ENCODE measurements around the gene OPCML.

The OPCML gene

DNA sequence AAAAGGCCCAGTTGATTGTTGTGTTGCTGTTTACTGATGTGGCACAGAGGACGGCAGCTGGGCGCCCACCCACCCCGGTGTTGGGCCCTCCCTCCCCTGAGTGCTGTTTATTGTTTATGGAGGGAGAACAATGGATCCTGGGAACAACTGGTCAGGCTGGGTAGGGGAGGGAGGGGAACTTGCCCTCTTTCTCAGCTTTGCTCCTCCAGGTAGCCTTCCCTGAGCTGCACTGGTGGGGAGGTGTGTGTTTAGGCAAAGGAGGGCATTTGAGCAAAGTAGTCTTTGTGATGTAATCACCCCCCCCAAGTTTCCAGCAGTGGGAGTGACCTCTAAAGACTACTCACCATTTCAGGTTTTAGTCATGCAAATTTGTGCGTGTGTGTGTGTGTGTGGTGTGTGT, 1126.6 kb downstream of the OPCML start:
- no peak overlapping the region for H3K4me3 ChIP-seq (ENCODE audit: low read depth, low read length, poor library complexity, severe bottlenecking)
- no peaks in the 10 kb centered on the region for H3K36me3 ChIP-seq (ENCODE audit: insufficient read depth, low read length)
- H3K4me2 ChIP-seq (ENCODE audit: low read length), result no peak overlapping the region
- no peak overlapping the region for H3K27ac ChIP-seq (ENCODE audit: low read depth, low read length, poor library complexity, severe bottlenecking)
- H3K27me3 ChIP-seq (ENCODE audit: insufficient read depth, low read length), result no peaks in the 10 kb centered on the region
- H3F3A ChIP-seq (ENCODE audit: insufficient read depth, low read length), result no peaks in the 10 kb centered on the region
- no peaks in the 10 kb centered on the region for H3K9me3 ChIP-seq (ENCODE audit: low read length)
- H2AFZ ChIP-seq (ENCODE audit: low read length), result no peak overlapping the region
- no peaks in the 10 kb centered on the region for H3K79me2 ChIP-seq (ENCODE audit: insufficient read depth, low read length)
- no peaks in the 10 kb centered on the region for H3K4me1 ChIP-seq (ENCODE audit: insufficient read depth, low read length, severe bottlenecking)
- TF ChIP-seq CTCF (IDR thresholded peaks at IDR 0.05; ENCODE audit: low read length), result no peak
- TF ChIP-seq EZH2 (IDR thresholded peaks at IDR 0.05; ENCODE audit: borderline replicate concordance, low read length), result no peak
- H3K9ac ChIP-seq (ENCODE audit: low read length), result no peak overlapping the region
- no peaks in the 10 kb centered on the region for H3K9me2 ChIP-seq (ENCODE audit: low read depth, low read length)
- no peaks in the 10 kb centered on the region for H4K20me1 ChIP-seq (ENCODE audit: insufficient read depth, low read length)

GRCh38 chr11:132402071-132402684, 1130.1 kb downstream of the OPCML start:
- no peaks in the 10 kb centered on the region for H3F3A ChIP-seq (ENCODE audit: insufficient read depth, low read length)
- no peak overlapping the region for H3K27ac ChIP-seq (ENCODE audit: low read depth, low read length, poor library complexity, severe bottlenecking)
- no peaks in the 10 kb centered on the region for H3K27me3 ChIP-seq (ENCODE audit: insufficient read depth, low read length)
- no peaks in the 10 kb centered on the region for H3K9me2 ChIP-seq (ENCODE audit: low read depth, low read length)
- no peaks in the 10 kb centered on the region for H3K36me3 ChIP-seq (ENCODE audit: insufficient read depth, low read length)
- no peak overlapping the region for H3K4me2 ChIP-seq (ENCODE audit: low read length)
- TF ChIP-seq EZH2 (IDR thresholded peaks at IDR 0.05; ENCODE audit: borderline replicate concordance, low read length) (no peak), CTCF (IDR thresholded peaks at IDR 0.05; ENCODE audit: low read length) (peak; percentile 22; the same call in 1 of the 2 replicates)
- H3K79me2 ChIP-seq (ENCODE audit: insufficient read depth, low read length), result no peaks in the 10 kb centered on the region
- no peak overlapping the region for H3K9ac ChIP-seq (ENCODE audit: low read length)
- no peak overlapping the region for H3K4me3 ChIP-seq (ENCODE audit: low read depth, low read length, poor library complexity, severe bottlenecking)
- no peaks in the 10 kb centered on the region for H4K20me1 ChIP-seq (ENCODE audit: insufficient read depth, low read length)
- no peaks in the 10 kb centered on the region for H3K4me1 ChIP-seq (ENCODE audit: insufficient read depth, low read length, severe bottlenecking)
- H3K9me3 ChIP-seq (ENCODE audit: low read length), result no peaks in the 10 kb centered on the region
- H2AFZ ChIP-seq (ENCODE audit: low read length), result no peak overlapping the region

DNA sequence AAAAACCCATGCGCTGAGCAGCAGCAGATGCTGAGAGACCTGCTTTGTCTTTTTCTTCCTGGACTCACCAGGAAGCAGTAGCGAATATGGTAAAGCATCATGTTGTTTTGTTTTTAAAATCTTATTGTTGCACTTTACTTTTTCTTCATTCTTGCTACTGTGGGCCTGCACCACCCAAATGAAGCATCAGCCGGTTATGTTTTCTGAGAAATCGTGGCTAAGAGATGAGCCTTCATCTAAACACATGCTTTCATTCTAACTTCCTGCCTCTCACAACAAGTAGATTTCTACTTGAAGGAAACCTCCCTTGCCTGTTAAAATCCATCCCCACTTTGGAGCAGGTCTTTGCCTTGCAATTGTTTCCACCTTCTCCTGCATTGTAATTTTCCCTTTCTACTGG, 1136.0 kb downstream of the OPCML start:
- no peaks in the 10 kb centered on the region for H3K4me1 ChIP-seq (ENCODE audit: insufficient read depth, low read length, severe bottlenecking)
- H3K27me3 ChIP-seq (ENCODE audit: insufficient read depth, low read length), result no peaks in the 10 kb centered on the region
- H3K27ac ChIP-seq (ENCODE audit: low read depth, low read length, poor library complexity, severe bottlenecking), result no peak overlapping the region
- no peaks in the 10 kb centered on the region for H3K9me2 ChIP-seq (ENCODE audit: low read depth, low read length)
- H3F3A ChIP-seq (ENCODE audit: insufficient read depth, low read length), result no peaks in the 10 kb centered on the region
- H3K36me3 ChIP-seq (ENCODE audit: insufficient read depth, low read length), result no peaks in the 10 kb centered on the region
- TF ChIP-seq EZH2 (IDR thresholded peaks at IDR 0.05; ENCODE audit: borderline replicate concordance, low read length) (no peak), CTCF (IDR thresholded peaks at IDR 0.05; ENCODE audit: low read length) (no peak)
- H3K4me3 ChIP-seq (ENCODE audit: low read depth, low read length, poor library complexity, severe bottlenecking), result no peak overlapping the region
- H3K4me2 ChIP-seq (ENCODE audit: low read length), result no peak overlapping the region
- no peak overlapping the region for H3K9ac ChIP-seq (ENCODE audit: low read length)
- no peaks in the 10 kb centered on the region for H4K20me1 ChIP-seq (ENCODE audit: insufficient read depth, low read length)
- H3K9me3 ChIP-seq (ENCODE audit: low read length), result no peaks in the 10 kb centered on the region
- no peak overlapping the region for H2AFZ ChIP-seq (ENCODE audit: low read length)
- no peaks in the 10 kb centered on the region for H3K79me2 ChIP-seq (ENCODE audit: insufficient read depth, low read length)

Data from OCI-LY1 (cell line).